Thyroid gland (tissue), 4 donors: Measurements from ENCODE around the gene PLXNA4.

Experiments used
- POLR2A ChIP-seq, 2 donors: fragments of 450-650 bp; IDR thresholded peaks; one replicate each; pipeline ENCODE4 v1.6.1; 2017; ENCODE audit warnings: antibody characterized with exemption in 2 of 2, mild to moderate bottlenecking in 2 of 2, moderate library complexity in 1 of 2
- TF ChIP-seq, protein P1 (sequence below), 6 experiments: fragments of 200-600 bp in 3 of 6; fragments of 450-650 bp in 3 of 6; sonication (generic) in 3 of 6; IDR thresholded peaks; one replicate each; pipeline ENCODE4 v1.5.1; 2016 to 2019; ENCODE audit warnings: antibody characterized with exemption in 6 of 6, mild to moderate bottlenecking in 2 of 6, inconsistent platforms in 1 of 6, moderate library complexity in 1 of 6

DNA sequence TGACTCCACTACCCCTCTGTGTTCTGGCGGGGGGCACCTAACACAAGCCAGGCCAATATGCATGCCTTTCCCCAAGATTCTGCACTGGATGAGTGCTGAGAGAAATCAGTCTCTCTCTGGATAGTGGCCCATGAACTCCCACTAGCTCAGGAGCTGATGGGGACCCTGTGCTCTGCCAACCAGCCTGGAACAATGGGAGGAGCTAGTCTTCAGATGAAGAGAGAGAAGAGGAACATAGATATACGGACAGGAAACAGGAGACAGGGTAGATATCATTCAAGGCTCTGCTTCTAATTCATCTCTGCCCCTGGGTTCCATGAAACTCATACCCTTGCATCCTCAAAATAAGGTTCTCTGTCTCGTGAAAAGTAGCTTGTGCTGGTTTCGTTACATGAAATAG, 27.9 kb upstream of the PLXNA4 start:
- no peak for TF ChIP-seq POLR2A (IDR thresholded peaks at IDR 0.05)
- TF ChIP-seq, protein P1, sequence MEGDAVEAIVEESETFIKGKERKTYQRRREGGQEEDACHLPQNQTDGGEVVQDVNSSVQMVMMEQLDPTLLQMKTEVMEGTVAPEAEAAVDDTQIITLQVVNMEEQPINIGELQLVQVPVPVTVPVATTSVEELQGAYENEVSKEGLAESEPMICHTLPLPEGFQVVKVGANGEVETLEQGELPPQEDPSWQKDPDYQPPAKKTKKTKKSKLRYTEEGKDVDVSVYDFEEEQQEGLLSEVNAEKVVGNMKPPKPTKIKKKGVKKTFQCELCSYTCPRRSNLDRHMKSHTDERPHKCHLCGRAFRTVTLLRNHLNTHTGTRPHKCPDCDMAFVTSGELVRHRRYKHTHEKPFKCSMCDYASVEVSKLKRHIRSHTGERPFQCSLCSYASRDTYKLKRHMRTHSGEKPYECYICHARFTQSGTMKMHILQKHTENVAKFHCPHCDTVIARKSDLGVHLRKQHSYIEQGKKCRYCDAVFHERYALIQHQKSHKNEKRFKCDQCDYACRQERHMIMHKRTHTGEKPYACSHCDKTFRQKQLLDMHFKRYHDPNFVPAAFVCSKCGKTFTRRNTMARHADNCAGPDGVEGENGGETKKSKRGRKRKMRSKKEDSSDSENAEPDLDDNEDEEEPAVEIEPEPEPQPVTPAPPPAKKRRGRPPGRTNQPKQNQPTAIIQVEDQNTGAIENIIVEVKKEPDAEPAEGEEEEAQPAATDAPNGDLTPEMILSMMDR (IDR thresholded peaks at IDR 0.05), result no peak
